ENCODE results near the gene LIG1.

LIG1 gene

DNA sequence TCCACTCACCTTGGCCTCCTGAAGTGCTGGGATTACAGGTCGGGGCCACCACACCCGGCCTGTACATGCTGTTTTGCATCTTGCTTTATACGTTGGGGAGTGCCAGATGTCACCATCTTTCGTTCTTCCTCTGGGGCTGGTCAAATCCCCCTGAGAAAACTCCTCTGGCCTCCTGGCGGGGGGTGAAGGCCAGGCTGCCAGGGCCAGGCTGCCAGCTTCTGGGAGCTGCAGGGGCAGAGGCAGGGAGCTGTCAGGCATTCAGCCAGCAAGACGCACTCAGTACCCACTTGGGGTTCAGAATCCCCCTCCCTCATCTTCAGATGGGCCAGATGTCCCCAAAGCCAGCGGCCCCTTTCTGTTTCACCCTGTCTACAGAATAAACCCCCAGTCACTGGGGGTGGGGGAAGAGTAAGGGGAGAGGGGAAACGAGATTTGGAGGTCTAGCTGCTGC is 16.4 kb upstream of the LIG1 start:
- DNase-seq (ENCODE audit: low read depth), result peak; percentile 86
- H3K4me3 ChIP-seq (ENCODE audit: low read depth, low read length), result no peak overlapping the region

DNA sequence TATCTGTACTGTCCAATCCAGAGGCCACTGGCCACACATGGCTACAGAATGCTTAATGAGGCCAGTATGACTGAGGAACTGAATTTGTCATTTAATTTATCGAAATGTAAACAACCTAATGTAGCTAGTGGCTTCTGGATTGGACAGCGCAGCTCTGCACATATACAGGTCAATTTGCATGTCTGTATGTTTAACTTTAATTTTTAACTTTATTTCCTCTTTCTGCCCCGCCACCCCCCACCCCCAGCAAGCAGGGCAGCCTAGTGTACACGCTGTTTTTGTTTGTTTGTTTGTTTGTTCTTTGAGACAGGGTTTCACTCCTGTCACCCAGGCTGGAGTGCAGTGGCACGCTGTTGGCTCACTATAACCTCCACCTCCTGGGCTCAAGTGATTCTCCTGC is 15.9 kb upstream of the LIG1 start:
- DNase-seq (ENCODE audit: low read depth), result peak; percentile 49
- TF ChIP-seq MYC (IDR thresholded peaks at IDR 0.05; ENCODE audit: low read depth, low read length) (no peak), POLR2A (IDR thresholded peaks at IDR 0.05; ENCODE audit: extremely low read depth, insufficient read length) (no peak)
- TF ChIP-seq, protein P1, sequence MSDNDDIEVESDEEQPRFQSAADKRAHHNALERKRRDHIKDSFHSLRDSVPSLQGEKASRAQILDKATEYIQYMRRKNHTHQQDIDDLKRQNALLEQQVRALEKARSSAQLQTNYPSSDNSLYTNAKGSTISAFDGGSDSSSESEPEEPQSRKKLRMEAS (IDR thresholded peaks at IDR 0.05; ENCODE audit: low read depth, low read length), result no peak
- TF ChIP-seq, protein P2, sequence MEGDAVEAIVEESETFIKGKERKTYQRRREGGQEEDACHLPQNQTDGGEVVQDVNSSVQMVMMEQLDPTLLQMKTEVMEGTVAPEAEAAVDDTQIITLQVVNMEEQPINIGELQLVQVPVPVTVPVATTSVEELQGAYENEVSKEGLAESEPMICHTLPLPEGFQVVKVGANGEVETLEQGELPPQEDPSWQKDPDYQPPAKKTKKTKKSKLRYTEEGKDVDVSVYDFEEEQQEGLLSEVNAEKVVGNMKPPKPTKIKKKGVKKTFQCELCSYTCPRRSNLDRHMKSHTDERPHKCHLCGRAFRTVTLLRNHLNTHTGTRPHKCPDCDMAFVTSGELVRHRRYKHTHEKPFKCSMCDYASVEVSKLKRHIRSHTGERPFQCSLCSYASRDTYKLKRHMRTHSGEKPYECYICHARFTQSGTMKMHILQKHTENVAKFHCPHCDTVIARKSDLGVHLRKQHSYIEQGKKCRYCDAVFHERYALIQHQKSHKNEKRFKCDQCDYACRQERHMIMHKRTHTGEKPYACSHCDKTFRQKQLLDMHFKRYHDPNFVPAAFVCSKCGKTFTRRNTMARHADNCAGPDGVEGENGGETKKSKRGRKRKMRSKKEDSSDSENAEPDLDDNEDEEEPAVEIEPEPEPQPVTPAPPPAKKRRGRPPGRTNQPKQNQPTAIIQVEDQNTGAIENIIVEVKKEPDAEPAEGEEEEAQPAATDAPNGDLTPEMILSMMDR (IDR thresholded peaks at IDR 0.05; ENCODE audit: low read depth, low read length), result no peak
- no peak overlapping the region for H3K4me3 ChIP-seq (ENCODE audit: low read depth, low read length)

More for the DNA sequence above, 16.4 kb upstream of the LIG1 start:
- TF ChIP-seq MYC (IDR thresholded peaks at IDR 0.05; ENCODE audit: low read depth, low read length) (no peak), POLR2A (IDR thresholded peaks at IDR 0.05; ENCODE audit: extremely low read depth, insufficient read length) (no peak)
- TF ChIP-seq, protein P2 (IDR thresholded peaks at IDR 0.05; ENCODE audit: low read depth, low read length), result no peak
- TF ChIP-seq, protein P1 (IDR thresholded peaks at IDR 0.05; ENCODE audit: low read depth, low read length), result no peak

DNA sequence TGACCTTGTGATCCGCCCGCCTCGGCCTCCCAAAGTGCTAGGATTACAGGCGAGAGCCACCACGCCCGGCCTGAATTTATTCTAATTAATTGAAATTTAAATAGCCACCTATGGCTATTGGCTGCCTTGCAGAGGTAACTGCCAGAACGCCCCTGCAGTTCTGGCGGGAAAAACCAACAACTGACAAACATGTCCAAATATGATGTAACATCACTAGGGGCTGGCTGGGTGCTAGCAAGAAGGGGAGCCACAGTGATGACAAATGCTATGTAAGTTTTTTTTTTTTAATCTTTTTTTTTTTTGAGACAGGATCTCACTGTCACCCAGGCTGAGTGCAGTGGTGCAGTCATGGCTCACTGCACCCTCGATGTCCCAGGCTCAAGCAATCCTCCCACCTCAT is 13.2 kb upstream of the LIG1 start:
- DNase-seq (ENCODE audit: low read depth), result peak; percentile 70
- H3K4me3 ChIP-seq (ENCODE audit: low read depth, low read length), result no peak overlapping the region
- no peak for TF ChIP-seq MYC (IDR thresholded peaks at IDR 0.05; ENCODE audit: low read depth, low read length)
- no peak for TF ChIP-seq POLR2A (IDR thresholded peaks at IDR 0.05; ENCODE audit: extremely low read depth, insufficient read length)
- TF ChIP-seq, protein P1 (IDR thresholded peaks at IDR 0.05; ENCODE audit: low read depth, low read length), result no peak
- TF ChIP-seq, protein P2 (IDR thresholded peaks at IDR 0.05; ENCODE audit: low read depth, low read length), result no peak

DNA sequence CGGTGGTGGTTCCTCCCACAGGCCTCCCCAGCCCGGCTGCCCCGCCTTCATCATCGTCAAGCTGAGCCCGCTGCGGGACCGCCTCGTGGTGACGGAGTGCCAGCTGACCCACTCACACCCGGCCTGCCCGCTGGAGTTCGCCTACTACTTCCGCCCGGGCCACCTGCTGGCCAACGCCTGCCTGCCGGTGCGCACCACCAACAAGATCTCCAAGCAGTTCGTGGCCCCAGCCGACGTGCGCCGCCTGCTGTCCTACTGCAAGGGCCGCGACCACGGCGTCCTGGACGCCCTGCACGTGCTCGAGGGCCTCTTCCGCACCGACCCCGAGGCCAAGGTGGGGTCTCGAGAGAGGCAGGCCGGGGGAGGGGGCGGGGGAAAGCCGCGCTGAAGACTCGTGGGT is 12.3 kb upstream of the LIG1 start:
- peak; percentile 42 for DNase-seq (ENCODE audit: low read depth)
- TF ChIP-seq, protein P1 (IDR thresholded peaks at IDR 0.05; ENCODE audit: low read depth, low read length), result no peak
- TF ChIP-seq, protein P2 (IDR thresholded peaks at IDR 0.05; ENCODE audit: low read depth, low read length), result peak; percentile 21
- no peak overlapping the region for H3K4me3 ChIP-seq (ENCODE audit: low read depth, low read length)

DNA sequence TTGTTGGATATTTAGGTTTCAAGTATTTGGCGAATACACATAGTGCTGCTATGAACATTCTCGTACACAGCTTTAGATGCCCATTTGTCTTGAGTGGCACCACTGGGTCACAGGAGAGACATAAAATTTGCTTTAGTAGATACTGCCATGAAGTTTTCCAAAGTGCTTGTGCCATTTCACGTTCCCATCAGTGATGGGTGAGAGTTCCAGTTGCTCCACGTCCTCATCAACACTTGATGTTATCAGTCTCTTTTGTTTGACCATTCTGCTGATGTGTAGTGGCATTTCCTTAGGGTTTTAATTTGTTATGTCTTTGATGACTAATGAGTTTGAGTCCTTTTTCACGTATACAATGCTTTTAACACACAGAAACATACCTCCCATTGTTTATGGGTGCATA is 11.4 kb upstream of the LIG1 start:
- DNase-seq (ENCODE audit: low read depth), result no peak
- H3K4me3 ChIP-seq (ENCODE audit: low read depth, low read length), result no peak overlapping the region
- no peak for TF ChIP-seq MYC (IDR thresholded peaks at IDR 0.05; ENCODE audit: low read depth, low read length)
- TF ChIP-seq, protein P2 (IDR thresholded peaks at IDR 0.05; ENCODE audit: low read depth, low read length), result no peak
- TF ChIP-seq, protein P1 (IDR thresholded peaks at IDR 0.05; ENCODE audit: low read depth, low read length), result no peak
- no peak for TF ChIP-seq POLR2A (IDR thresholded peaks at IDR 0.05; ENCODE audit: extremely low read depth, insufficient read length)

DNA sequence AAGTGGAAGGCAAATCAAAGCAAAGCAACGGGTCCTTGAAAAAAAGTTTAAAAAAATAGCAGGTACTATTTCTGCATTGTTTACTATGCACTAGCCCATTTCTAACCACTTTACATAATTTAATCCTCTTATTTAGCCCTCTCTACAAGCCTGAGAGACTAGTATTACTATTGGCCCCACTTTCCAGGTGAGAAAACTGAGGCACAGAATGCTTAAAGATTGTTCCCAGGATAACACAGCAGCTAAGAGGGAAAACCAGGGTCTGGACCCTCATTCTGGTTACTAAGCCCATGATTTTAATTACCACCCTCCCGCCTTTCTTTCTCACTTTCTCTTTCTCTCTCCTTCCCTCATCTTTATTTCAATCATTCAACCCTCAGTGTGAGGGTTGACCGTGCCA is 6.1 kb upstream of the LIG1 start:
- H3K4me3 ChIP-seq (ENCODE audit: low read depth, low read length), result no peak overlapping the region
- TF ChIP-seq, protein P2 (IDR thresholded peaks at IDR 0.05; ENCODE audit: low read depth, low read length), result no peak
- TF ChIP-seq POLR2A (IDR thresholded peaks at IDR 0.05; ENCODE audit: extremely low read depth, insufficient read length) (no peak), MYC (IDR thresholded peaks at IDR 0.05; ENCODE audit: low read depth, low read length) (no peak)
- TF ChIP-seq, protein P1 (IDR thresholded peaks at IDR 0.05; ENCODE audit: low read depth, low read length), result no peak
- no peak for DNase-seq (ENCODE audit: low read depth)

Data from NB4 (cell line).